GM12872 (cell line): ENCODE results near the gene PLPP4.
A peak's percentile ranks its signal among the peaks of the same experiment; 100 is the strongest.

Source experiments
- TF ChIP-seq, protein P1 (sequence below): IDR thresholded peaks from 3 replicates; pipeline ENCODE4 v1.5.1; 2011; ENCODE audit warnings: low read depth, mild to moderate bottlenecking, low read length, moderate library complexity; ENCODE audit not compliant: insufficient read depth

Gene PLPP4

DNA sequence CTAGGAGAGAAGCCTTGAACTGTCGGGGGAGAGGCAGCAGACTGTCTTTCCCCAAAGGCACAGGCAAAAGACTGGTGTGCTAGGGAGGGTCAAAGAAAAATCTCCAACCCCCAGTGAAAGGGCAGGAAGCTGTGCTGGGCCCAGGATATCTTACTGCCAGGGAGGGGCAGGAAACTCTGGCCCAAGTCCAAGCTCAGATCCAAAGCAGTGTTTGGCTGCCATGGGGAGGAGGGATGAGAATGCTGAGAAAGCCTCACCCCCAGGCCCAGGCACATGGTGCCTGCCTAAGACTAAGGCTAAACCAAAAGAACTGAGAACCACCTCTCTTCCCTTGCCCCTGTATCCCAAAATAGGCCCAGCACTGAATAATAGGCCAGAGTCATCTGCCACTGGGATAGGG, 171.2 kb downstream of the PLPP4 start:
- TF ChIP-seq, protein P1, sequence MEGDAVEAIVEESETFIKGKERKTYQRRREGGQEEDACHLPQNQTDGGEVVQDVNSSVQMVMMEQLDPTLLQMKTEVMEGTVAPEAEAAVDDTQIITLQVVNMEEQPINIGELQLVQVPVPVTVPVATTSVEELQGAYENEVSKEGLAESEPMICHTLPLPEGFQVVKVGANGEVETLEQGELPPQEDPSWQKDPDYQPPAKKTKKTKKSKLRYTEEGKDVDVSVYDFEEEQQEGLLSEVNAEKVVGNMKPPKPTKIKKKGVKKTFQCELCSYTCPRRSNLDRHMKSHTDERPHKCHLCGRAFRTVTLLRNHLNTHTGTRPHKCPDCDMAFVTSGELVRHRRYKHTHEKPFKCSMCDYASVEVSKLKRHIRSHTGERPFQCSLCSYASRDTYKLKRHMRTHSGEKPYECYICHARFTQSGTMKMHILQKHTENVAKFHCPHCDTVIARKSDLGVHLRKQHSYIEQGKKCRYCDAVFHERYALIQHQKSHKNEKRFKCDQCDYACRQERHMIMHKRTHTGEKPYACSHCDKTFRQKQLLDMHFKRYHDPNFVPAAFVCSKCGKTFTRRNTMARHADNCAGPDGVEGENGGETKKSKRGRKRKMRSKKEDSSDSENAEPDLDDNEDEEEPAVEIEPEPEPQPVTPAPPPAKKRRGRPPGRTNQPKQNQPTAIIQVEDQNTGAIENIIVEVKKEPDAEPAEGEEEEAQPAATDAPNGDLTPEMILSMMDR = no peak

DNA sequence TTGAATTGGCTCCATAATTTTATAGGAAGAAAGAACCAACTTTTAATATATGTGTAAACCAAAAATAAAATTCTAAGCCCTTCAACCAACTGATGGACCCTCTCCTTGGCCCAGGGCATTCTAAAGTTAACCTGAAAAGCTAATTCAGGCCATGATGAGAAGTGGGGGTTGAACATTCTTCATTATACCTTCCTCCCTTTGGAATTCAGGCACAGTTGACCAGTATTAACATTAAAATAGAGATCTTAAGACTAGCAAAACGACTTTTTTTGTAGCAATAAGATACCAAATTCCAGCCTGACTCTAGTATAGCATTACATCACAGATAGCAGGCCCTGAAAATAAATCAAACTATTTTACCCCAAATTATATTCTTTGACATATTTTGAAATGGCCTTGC, 173.2 kb downstream of the PLPP4 start:
- TF ChIP-seq, protein P1 = no peak

DNA sequence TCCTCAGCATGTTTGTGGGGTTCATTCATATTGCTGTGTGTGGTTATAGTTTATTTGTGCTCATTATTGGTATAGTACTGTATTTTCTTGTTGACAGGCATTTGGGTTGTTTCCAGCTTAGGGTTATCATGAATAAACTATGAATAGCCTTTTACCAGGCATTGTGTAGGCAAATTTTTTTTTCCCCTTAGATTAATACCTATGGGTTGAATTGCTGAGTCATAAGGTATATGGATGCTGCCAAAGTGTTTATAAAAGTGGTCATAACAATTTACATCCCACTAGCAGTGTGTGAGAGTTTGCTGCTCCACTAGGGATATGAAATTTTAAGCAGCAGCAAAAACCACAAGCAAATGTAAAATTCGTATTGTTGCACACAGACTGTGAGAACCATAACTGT, 175.0 kb downstream of the PLPP4 start:
- TF ChIP-seq, protein P1 = no peak

DNA sequence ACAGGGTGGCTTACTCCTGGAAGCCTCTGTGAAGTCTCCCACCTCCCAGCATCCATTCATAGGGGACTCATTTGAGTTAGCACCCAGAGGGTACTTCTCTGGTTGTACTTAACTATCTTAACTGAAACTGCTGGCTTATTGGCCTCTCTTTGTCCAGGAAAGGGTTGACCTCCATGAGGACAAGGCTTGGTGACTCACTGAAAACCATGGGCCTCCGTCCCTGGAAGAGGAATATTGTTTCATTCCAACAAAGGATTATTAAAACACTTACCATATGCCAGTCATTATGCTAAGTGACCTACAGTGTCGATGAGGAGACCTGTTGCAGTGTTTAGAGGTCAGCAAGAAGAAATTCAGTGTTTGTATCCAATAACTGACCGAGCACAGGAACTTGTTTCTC, 175.9 kb downstream of the PLPP4 start:
- TF ChIP-seq, protein P1 = no peak

DNA sequence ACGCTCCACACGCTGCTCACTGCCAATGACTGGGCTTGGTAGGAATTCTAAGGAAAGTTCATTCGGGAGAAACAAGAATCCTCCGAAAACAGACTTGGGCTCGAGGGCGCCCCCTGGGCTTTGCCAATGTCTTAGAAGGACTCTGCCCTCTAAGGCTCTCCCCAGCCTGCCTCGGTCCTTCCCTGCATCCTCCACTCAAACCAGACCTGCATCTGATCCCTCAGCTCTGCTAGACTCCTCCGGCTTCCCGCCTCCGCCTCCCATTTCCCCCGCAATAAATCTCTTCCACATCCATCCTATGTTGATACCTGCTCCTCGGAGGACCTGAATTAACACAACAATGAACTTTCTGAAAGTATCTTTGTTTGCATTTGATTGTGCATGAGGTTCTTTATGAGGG, 177.6 kb downstream of the PLPP4 start:
- TF ChIP-seq, protein P1 = peak; percentile 58
